Measurements from ENCODE around the gene SORCS2. TPM values are rescaled to one million over a fixed set of nuclear protein-coding genes. Genes with fewer than 3 reads are reported as not detected.

The SORCS2 gene
- total RNA-seq, 2 donors from 2014 or later: 0.68 to 0.92 TPM

GRCh38 chr4:7217039-7217438 lies 24.7 kb downstream of the SORCS2 start:
- Histone ChIP-seq H3K4me3 (no peak overlapping the region), H3K4me1 (ENCODE audit: control insufficient read depth in 1 of 2, low read depth in 2 of 2) (no peaks in the 10 kb centered on the region), H3K9me3 (no peaks in the 10 kb centered on the region), H3K27ac (no peak overlapping the region), H3K27me3 (replicated peaks; ENCODE audit: insufficient read depth) (no peaks in the 10 kb centered on the region), H3K36me3 (no peaks in the 10 kb centered on the region)
- no peak for ATAC-seq (ENCODE audit: insufficient number of reproducible peaks, low FRiP score, low read depth)
- DNase-seq (ENCODE audit: low spot score): no peak
- TF ChIP-seq CTCF (IDR thresholded peaks at IDR 0.05): no peak

GRCh38 chr4:7217474-7218321 lies 25.4 kb downstream of the SORCS2 start:
- H3K27me3 ChIP-seq (replicated peaks; ENCODE audit: insufficient read depth): no peaks in the 10 kb centered on the region
- no peaks in the 10 kb centered on the region for H3K36me3 ChIP-seq
- ATAC-seq (ENCODE audit: insufficient number of reproducible peaks, low FRiP score, low read depth) (no peak), DNase-seq (ENCODE audit: low spot score) (no peak)
- no peaks in the 10 kb centered on the region for H3K4me1 ChIP-seq (ENCODE audit: control insufficient read depth in 1 of 2, low read depth in 2 of 2)
- no peaks in the 10 kb centered on the region for H3K9me3 ChIP-seq
- no peak for TF ChIP-seq CTCF (IDR thresholded peaks at IDR 0.05)
- no peak overlapping the region for H3K4me3 ChIP-seq
- no peak overlapping the region for H3K27ac ChIP-seq

- no peaks in the 10 kb centered on the region for H3K4me1 ChIP-seq (ENCODE audit: control insufficient read depth in 1 of 2, low read depth in 2 of 2)
- no peak for TF ChIP-seq CTCF (IDR thresholded peaks at IDR 0.05)
- no peaks in the 10 kb centered on the region for H3K9me3 ChIP-seq
- H3K4me3 ChIP-seq: no peak overlapping the region
- ATAC-seq (ENCODE audit: insufficient number of reproducible peaks, low FRiP score, low read depth) (no peak), DNase-seq (ENCODE audit: low spot score) (no peak)
- no peaks in the 10 kb centered on the region for H3K36me3 ChIP-seq
- no peaks in the 10 kb centered on the region for H3K27me3 ChIP-seq (replicated peaks; ENCODE audit: insufficient read depth)
- no peak overlapping the region for H3K27ac ChIP-seq
Observed at GRCh38 chr4:7218686-7219085, 26.3 kb downstream of the SORCS2 start.

GRCh38 chr4:7222521-7222920 lies 30.2 kb downstream of the SORCS2 start:
- no peaks in the 10 kb centered on the region for H3K4me1 ChIP-seq (ENCODE audit: control insufficient read depth in 1 of 2, low read depth in 2 of 2)
- no peaks in the 10 kb centered on the region for H3K36me3 ChIP-seq
- ATAC-seq (ENCODE audit: insufficient number of reproducible peaks, low FRiP score, low read depth) (no peak), DNase-seq (ENCODE audit: low spot score) (no peak)
- H3K27ac ChIP-seq: no peak overlapping the region
- no peak for TF ChIP-seq CTCF (IDR thresholded peaks at IDR 0.05)
- no peak overlapping the region for H3K4me3 ChIP-seq
- H3K9me3 ChIP-seq: no peaks in the 10 kb centered on the region
- H3K27me3 ChIP-seq (replicated peaks; ENCODE audit: insufficient read depth): no peaks in the 10 kb centered on the region

- H3K9me3 ChIP-seq: no peaks in the 10 kb centered on the region
- H3K36me3 ChIP-seq: no peaks in the 10 kb centered on the region
- no peak for ATAC-seq (ENCODE audit: insufficient number of reproducible peaks, low FRiP score, low read depth)
- no peak for DNase-seq (ENCODE audit: low spot score)
- no peak overlapping the region for H3K27ac ChIP-seq
- TF ChIP-seq CTCF (IDR thresholded peaks at IDR 0.05): no peak
- no peaks in the 10 kb centered on the region for H3K4me1 ChIP-seq (ENCODE audit: control insufficient read depth in 1 of 2, low read depth in 2 of 2)
- no peaks in the 10 kb centered on the region for H3K27me3 ChIP-seq (replicated peaks; ENCODE audit: insufficient read depth)
- no peak overlapping the region for H3K4me3 ChIP-seq
Observed at GRCh38 chr4:7223541-7223940, 31.2 kb downstream of the SORCS2 start.
